Glomerular endothelial cell (primary cell): ENCODE data around the gene SLC26A2. TPM values are rescaled to one million over a fixed set of nuclear protein-coding genes. Genes with fewer than 3 reads are reported as not detected.

Source experiments
- DNase-seq: peaks from one replicate; pipeline ENCODE4 v3.0.0-alpha.2; 2011; ENCODE audit warnings: low read depth, low spot score; ENCODE audit errors: extremely low read depth
- total RNA-seq: library from RNA; depleted of rRNA; stranded (reverse); fragments of >200 nt; gene quantifications from 2 replicates; pipeline ENCODE4 v1.2.3, GENCODE V29; 2015

The SLC26A2 gene
- total RNA-seq, 1 donor from 2014 or later, result 20.8 TPM

DNA sequence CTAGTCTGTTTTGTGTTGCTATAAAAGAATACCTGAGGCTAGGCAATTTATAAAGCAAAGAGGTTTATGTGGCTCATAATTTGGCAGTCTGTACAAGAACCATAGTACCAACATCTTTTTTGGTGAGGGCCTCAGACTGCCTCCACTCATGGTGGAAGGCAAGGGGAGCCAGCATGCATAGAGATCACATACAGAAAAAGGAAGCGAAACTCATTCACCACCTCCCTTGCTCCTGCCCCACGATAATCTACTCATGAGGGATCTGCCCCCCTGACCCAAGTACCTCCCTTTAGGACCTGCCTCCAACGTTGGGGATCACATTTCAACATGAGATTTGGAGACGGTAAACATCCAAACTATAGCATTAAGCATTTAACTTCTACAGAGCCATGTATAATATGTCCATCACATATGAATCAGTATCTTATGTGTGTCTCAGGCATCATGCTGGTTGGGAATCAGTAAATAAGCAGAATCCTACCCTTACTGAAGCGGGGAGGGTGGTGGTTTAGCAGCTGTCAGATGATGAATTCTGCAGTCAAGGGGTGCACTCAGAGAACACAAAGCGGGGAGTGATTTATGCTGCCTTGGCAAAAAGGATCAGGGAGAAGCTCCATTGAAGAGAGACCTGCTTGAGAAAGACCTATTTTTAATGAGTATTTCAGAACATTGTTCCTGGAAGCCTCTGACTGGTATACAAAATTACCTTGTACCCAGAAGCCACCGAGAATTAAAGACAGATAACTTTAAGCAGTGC is 74.8 kb downstream of the SLC26A2 start:
- DNase-seq, result no peak

DNA sequence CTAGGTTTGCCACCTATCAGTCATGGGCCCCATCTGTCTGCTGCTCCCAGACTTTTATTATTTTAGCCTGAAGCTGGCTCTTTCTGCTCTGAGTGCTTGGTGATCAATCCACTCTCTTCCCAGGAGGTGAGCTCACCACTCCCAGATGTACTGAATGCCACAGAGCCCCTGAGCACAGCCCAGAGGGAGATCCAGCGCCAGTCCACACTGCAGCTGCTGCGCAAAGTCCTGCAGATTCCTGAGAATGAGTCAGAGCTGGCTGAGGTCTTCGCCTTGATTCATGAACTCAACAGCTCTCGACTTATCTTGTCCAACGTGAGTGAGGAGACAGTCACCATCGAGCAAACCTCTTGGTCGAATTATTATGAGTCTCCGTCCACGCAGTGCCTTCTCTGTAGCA is 76.0 kb downstream of the SLC26A2 start:
- no peak for DNase-seq

Other genes with a start within 250 kb of the SLC26A2 start
- 2.5 and 3.5 TPM in 2 replicates for gene PPARGC1B, start 230.4 kb upstream of the SLC26A2 start, total RNA-seq
- not detected in 2 replicates for gene PDE6A, start 16.0 kb upstream of the SLC26A2 start, total RNA-seq
- 4.1 and 5.4 TPM in 2 replicates for gene TIGD6, start 39.9 kb downstream of the SLC26A2 start, total RNA-seq
- 37.2 and 57.3 TPM in 2 replicates for gene HMGXB3, start 40.0 kb downstream of the SLC26A2 start, total RNA-seq
- 0.10 TPM in 1 of 2 replicates, not detected in the other for gene CSF1R, start 125.8 kb downstream of the SLC26A2 start, total RNA-seq
- gene PDGFRB, start 195.1 kb downstream of the SLC26A2 start, total RNA-seq, result 5.1 and 13.0 TPM in 2 replicates
- gene CDX1, start 206.0 kb downstream of the SLC26A2 start, total RNA-seq, result not detected in 2 replicates
- not detected in 2 replicates for gene SLC6A7, start 229.3 kb downstream of the SLC26A2 start, total RNA-seq